Left ventricle myocardium superior (tissue), 1 donor: ENCODE data around the gene GSTT4. TPM values are rescaled to one million over a fixed set of nuclear protein-coding genes. Genes with fewer than 3 reads are reported as not detected.
"Not testable (repeated sequence)": the region's sequence is repeated elsewhere in the genome, so short reads cannot be mapped to it uniquely, and the experiment has no call there.

Experiments
- ATAC-seq: fragments of 200-7000 bp; cut with Tn5 transposase; one replicate; pipeline ENCODE4 v1.9.1; 2020; ENCODE audit warnings: mild to moderate bottlenecking, moderate library complexity
- DNase-seq: peaks from one replicate; pipeline ENCODE4 v3.0.0-alpha.2; 2020
- intact Hi-C: fragments of 100-400 bp; cut with micrococcal nuclease; formaldehyde crosslinking; loops from one replicate; pipeline ENCODE4 v1.11.0; 2022
- total RNA-seq: library from RNA; stranded (reverse); fragmentation: NEBNext Ultra II Directional; extraction: Animal tissue kit (Norgen Biotek cat#: 25700); gene quantifications from one replicate; pipeline ENCODE4 v1.2.1, GENCODE V29; 2021
- donor health status: DM: no; HTN: yes; CAD: no; lungs with severe emphysema.

Gene GSTT4
- total RNA-seq, 1 donor from 2014 or later = not detected

DNA sequence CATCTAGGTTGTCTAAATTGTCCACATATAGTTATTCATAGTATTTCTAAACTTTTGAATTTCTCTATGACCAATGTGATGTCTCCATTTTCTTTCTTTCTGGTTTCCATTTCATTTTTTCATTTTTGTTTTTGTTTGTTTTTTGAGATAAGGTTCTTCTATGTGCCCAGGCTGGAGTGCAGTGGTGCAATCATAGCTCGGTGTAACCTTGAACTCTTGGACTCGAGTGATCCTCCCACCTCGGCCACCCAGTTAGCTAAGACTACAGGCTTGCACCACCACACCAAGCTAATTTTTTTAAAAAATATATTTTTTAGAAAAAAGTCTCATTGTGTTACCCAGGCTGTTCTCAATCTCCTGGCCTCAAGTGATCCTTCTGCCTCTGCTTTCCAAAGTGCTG, 8.2 kb downstream of the GSTT4 start:
- no peak for DNase-seq
- intact Hi-C loops = no loop called here
- no peak for ATAC-seq

DNA sequence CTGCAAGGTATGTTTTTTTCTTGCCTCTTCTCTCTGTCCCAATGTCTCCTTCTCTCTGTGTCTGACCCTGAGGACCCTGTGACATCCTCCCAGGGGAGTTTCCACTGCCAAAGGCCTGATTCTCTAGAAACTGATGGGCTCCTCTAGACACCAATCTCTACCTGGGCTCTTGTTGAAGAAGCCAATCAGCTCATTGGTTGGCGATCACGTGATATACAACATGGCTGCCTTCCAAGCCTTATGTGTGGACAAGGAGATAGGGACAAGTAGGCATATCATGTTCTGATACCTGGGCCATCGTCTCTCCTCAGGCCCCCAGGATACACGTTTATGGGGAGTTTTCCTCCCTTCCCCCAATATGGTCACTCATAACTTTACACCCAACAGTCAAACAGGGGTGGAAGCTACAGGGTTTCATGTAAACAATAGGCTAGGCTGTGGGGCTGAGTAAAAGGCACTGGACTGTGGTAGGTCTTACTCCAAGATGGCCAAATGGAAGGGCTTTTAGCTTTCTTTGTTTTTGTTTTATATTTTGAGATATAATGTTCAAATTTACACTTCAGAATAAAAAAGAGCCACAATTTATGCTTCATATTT, 11.6 kb downstream of the GSTT4 start:
- intact Hi-C loops, DNase-seq, ATAC-seq: not testable (repeated sequence)

DNA sequence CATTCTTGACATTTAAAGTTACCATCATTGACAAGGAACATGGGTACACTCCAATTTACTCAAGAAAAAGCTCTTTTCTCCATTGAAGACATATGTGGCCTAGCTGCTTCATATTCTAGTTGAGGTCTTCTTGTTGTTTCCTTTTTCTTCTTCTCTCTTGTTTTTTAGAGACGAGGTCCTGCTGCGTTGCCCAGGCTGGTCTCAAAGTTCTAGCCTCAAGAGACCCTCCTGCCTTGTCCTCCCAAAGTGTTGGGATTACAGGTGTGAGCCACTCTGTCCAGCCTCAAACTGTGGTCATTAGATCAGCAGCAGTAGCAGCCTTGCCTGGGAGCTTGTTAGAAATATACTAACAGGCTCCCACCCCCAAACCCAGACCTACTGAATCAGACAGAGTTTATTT, 12.2 kb downstream of the GSTT4 start:
- intact Hi-C loops, DNase-seq, ATAC-seq: not testable (repeated sequence)

DNA sequence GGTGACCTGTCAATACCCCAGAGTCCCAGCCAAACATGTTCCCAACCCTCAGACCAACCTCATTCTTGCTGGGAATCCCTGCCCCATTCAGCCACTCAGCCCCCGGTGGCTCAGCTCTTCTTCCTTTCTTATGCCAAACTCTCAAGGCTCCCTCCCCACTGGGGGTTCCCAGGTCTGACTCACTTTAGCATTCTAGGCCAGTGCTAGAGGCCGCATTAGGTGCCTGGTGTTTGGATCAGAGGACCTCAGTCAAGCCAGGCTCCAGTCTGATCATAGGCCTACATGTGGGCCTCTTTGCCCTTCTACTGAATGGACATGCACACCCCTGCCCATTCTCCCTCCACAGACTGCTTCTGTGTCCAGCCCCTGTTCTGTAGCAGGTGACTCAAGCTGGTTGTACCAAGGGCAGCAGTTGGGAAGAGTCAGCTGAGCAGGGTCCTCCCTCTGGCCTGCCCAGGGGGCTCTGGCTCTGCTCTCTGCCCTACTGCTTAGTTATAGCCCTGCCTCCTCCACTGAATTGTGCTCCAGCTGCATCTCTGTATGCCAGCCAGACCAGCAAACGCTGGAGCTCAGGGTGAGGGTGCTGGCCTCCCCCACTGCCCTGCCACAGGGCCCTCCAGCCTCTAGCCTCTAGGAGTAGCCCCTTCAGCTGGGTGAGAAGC, 15.5 kb downstream of the GSTT4 start:
- ATAC-seq, DNase-seq, intact Hi-C loops: not testable (repeated sequence)

DNA sequence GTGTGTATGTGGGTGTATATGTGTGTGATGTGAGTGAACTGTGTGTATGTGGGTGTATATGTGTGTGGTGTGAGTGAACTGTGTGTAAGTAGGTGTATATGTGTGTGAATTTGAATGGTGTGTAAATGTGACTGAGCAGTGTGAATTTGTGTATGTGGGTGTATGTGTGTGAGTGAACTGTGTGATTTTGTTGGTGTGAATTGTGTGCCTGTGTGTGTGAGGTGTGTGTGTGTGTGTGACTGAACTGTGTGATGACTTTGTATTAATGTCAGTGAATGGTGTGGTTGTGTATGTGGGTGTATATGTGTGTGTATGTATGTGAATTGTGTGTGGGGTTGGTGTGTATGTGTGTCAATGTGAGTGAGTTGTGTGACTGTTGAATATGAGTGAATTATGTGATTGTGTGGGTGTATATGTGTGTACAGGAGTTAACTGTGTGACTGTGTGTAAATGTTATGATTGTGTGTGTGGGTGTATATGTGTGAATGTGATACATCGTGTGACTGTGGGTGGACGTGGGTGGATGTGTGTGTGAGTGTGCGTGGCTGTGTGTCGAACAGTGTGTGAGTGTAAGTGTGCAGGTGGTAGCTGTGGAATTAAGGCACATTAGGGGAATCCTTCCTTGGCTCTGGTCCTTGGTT, 18.6 kb downstream of the GSTT4 start:
- ATAC-seq, DNase-seq, intact Hi-C loops: not testable (repeated sequence)

DNA sequence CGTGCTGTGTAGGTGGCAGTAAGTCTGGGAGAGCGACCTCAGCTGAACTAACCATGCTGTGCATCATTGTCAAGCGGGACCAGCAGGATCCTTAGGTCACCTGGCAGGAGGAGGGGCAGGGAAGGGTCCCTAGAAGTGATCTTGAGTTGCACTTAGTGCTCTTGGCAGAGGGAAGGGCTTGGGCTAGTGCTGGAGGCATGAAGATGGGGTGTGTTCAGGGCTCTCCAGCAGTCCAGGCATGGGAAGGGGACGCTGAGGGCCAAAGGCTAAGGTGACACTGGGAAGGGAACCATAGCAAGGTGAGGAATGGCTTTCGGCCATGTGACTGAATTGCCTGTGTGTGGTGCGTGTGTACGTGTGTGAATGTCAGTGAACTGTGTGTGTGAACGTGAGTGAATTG, 19.2 kb downstream of the GSTT4 start:
- intact Hi-C loops, DNase-seq, ATAC-seq: not testable (repeated sequence)

DNA sequence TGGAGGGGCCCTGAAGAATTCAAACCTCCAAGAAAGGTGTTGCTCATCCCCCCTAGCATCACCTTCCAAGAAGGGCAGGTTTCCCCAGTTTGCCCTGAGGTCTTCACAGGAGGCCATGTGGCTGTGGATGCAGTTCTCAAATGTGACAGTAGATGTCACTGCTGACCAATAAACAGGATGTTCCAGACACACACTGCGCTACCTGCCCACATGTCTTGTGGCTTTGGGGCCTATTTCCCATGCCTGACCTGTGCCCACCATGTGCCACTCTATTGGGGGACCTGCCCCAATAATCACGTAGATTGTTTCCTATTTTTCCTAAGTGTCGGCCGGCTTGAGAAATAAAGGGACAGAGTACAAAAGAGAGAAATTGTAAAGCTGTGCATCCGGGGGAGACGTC, 20.8 kb downstream of the GSTT4 start:
- ATAC-seq = peak; percentile 32
- no peak for DNase-seq
- intact Hi-C loops = no loop called here

DNA sequence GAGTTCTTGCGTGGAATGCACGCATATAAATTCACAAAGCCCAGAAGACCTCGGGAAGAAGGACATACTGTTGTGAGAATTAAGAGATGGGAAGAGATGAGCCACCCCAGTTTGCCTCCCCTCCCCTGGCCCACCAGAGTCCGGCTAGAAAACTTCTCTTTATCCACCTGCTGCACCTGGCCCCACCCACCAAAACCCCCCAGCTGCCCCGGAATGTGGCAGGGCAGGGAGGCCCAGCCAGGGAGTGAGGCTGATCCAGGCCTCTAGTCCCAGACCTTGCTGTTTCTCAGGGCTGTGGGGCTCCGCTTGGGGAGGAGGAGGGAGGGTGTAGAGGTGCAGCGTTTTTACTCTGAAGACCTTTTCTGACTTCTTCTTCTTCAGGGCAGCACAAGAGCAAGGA, 24.7 kb downstream of the GSTT4 start:
- ATAC-seq, intact Hi-C loops, DNase-seq: not testable (repeated sequence)

DNA sequence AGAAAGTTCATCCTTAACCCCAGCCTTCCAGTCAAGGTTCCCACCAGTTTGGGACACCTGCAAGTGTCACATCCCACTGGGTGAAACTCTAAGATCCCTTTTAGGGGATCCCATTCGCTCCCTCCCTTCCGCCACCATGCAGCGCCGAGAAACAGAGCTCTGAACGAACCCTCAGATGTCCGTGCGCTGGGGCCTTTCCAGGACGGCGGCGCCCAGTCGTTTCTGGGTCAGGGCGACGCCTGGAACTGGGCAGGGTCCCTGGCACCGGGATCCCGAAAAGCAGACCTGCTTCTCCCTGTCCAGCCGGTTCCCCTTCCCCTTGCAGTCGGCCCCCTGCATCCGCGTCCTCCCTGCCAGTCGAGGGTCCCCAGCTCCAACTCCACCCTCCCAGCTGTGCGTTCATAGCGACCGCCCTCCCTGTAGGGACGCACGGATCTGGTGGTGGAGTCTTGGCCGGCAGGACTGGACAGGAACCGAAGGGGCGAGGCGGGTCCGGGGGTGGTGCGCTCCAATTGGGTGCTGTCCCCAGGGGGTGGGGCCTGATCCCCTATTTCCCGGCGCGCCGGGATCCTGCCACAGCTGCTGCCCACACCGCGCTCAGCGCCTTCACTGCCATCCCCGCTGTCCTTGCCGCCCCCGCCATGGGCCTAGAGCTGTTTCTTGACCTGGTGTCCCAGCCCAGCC, 25.6 kb downstream of the GSTT4 start, which contains the start of gene GSTT2:
TSS of gene GSTT2 (plus strand) at position 578 of the 684 bp plus-strand sequence.
- intact Hi-C loops, DNase-seq: not testable (repeated sequence)
- peak; percentile 91 for ATAC-seq

DNA sequence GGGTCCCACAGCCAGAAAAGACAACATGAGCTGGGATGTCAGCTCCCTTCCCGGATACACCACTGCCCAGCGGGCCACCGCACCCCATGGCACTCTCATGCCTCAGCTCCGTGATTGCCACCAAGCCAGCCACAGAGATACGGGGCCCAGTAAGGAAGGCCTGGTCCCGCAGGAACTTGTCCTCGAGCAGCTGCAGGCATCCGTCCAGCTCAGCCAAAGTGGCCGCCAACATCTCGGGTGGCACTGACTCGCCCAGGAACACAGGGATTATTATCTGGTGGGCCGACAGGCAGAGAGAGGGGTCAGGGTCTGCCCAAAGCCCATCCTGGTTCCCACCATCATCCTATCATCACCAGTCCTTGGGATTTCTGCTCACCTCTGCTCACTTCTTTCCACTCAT, 27.9 kb downstream of the GSTT4 start:
- DNase-seq, ATAC-seq, intact Hi-C loops: not testable (repeated sequence)

DNA sequence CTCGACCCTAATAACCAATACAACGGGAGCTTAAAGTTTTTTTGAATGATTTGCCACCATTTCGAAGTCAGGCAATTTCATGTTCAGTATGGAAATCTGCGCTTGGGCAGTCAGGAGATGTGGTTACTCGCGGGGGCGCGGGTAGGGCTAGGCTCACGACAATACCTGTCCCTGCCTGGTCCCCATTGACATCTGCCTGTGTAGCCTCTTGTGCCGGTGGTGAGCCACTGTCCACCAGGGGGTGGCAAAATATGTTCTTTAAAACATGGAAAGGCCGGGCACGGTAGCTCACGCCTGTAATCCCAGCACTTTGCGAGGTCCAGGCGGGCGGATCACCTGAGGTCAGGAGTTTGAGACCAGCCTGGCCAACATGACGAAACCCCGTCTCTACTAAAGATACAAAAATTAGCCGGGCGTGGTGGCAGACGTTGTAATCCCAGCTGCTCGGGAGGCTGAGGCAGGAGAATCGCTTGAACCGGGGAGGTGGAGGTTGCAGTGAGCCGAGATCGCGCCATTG, 30.4 kb downstream of the GSTT4 start:
- ATAC-seq (peak; percentile 50), DNase-seq (peak; percentile 46)
- intact Hi-C loops = not testable (repeated sequence)

DNA sequence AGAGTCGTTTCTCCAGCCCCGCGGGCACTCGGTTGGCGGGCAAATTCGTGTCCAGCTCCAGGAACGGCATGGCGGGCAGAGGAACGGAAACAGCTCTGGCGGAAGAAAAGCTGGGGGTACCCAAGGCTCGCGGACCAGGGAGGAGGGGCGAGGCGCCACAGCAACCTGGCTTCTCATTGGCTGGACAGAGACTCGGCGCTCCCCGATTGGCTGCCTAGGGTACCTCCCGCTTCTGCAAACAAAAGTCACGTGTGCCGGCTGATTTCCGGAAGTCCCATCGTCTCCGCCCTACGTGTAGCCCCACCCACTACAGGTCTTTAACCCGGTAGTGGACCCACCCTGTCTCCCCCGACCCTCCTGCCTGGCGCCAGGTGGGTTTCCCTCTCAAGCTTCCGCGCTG, 30.9 kb downstream of the GSTT4 start, which contains the start of gene DDT:
TSS of gene DDT (minus strand) at position 97 of the 400 bp plus-strand sequence. CDS start at position 70, 27 bp downstream.
- intact Hi-C loops = not testable (repeated sequence)

DNA sequence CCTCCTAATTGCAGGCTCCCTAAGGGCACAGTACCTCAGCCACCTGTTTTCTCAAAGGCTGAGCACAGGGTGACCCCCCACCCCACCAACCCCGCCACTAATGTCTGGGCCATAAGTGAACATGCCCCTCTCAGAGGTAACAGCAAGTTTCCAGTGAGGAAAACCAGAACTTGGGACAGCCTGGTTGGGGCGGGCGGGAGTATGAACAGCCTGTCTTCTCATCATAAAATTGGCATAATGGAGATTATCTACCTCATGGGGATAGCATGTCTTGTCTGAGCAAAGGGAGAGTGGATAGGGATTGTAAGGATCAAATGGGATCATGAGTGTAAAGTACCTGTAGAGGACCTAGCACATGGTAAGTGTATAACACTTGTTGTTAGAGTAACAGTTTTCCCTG, 33.3 kb downstream of the GSTT4 start:
- DNase-seq, intact Hi-C loops, ATAC-seq: not testable (repeated sequence)

More for the DNA sequence above, 30.9 kb downstream of the GSTT4 start, which contains the start of gene DDT:
- peak; percentile 94 for ATAC-seq
- DNase-seq = not testable (repeated sequence)

DNA sequence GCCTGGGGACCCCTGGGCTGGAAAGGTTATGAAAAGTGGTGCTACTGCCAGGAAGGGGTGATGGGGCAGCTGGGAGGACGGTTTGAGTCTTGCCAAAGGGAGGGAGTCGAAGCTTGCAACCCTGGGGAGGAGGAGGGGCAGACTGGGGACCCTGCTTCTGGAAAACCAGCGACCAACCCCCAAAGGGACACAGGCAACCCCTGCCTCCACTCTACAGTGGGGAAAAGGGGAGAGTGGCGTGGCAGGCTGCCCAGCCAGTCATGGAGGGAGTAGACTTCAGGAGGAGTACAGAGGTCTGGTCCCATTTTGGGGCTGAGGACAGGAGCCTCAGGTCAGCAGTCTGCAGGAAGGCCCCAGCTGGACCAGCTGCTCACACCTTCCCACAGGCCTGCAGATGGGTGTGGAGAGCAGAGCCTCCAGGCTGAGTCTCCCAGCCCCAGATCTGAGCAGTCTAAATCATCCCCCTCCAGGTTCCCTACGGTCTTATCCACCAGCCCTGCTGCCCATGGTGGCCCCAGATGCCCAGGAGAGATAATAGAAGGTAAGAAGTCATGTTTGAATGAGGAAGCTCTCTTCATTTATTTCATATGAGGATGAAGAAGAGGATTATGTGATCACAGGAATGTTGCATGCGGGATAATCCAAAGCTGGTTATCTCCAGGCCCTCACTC, 34.3 kb downstream of the GSTT4 start:
- intact Hi-C loops = no loop called here
- DNase-seq (peak; percentile 27), ATAC-seq (no peak)

DNA sequence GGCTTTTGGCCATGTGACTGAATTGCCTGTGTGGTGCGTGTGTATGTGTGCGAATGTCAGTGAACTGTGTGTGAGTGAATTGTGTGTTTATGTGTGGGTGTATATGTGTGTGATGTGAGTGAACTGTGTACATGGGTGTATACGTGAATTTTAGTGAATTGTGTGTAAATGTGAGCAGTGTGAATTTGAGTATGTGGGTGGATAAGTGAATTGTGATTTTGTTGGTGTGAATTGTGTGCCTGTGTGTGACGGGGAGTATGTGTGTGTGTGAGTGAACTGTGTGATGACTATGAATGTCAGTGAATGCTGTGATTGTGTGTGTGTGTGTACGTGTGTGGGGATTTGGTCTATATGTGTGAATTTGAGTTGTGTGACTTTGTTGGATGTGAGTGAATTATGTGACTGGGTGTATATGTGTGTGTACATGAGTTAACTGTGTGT, 35.0 kb downstream of the GSTT4 start:
- ATAC-seq (no peak), DNase-seq (no peak)
- intact Hi-C loops = no loop called here

DNA sequence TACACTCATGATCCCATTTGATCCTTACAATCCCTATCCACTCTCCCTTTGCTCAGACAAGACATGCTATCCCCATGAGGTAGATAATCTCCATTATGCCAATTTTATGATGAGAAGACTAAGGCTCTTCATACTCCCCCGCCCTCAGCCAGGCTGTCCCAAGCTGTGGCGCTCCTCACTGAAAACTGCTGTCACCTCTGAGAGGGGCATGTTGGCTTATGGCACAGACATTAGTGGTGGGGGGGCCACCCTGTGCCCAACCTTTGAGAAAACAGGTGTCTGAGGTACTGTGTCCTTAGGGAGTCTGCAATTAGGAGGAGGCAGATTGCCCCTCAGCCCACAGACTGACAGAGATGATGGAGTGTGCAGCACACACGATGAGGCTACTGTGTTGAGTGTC, 36.2 kb downstream of the GSTT4 start:
- ATAC-seq = no peak
- DNase-seq = no peak
- intact Hi-C loops = no loop called here

DNA sequence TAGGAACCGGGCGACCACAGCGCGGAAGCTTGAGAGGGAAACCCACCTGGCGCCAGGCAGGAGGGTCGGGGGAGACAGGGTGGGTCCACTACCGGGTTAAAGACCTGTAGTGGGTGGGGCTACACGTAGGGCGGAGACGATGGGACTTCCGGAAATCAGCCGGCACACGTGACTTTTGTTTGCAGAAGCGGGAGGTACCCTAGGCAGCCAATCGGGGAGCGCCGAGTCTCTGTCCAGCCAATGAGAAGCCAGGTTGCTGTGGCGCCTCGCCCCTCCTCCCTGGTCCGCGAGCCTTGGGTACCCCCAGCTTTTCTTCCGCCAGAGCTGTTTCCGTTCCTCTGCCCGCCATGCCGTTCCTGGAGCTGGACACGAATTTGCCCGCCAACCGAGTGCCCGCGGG, 38.7 kb downstream of the GSTT4 start, which contains the start of gene DDTL:
TSS of gene DDTL (plus strand) at position 321 of the 400 bp plus-strand sequence. CDS start at position 348, 27 bp downstream.
- DNase-seq, intact Hi-C loops: not testable (repeated sequence)
- ATAC-seq = peak; percentile 94

DNA sequence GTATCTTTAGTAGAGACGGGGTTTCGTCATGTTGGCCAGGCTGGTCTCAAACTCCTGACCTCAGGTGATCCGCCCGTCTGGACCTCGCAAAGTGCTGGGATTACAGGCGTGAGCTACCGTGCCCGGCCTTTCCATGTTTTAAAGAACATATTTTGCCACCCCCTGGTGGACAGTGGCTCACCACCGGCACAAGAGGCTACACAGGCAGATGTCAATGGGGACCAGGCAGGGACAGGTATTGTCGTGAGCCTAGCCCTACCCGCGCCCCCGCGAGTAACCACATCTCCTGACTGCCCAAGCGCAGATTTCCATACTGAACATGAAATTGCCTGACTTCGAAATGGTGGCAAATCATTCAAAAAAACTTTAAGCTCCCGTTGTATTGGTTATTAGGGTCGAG, 39.2 kb downstream of the GSTT4 start:
- DNase-seq, intact Hi-C loops: not testable (repeated sequence)
- ATAC-seq = peak; percentile 47
